ENCODE measurements around the gene ITSN1.
A peak's percentile ranks its signal among the peaks of the same experiment; 100 is the strongest.
"Not testable (repeated sequence)": the region's sequence is repeated elsewhere in the genome, so short reads cannot be mapped to it uniquely, and the experiment has no call there.

Gene ITSN1

GRCh38 chr21:33651965-33652680, 9.8 kb downstream of the ITSN1 start:
- peak; percentile 35 for DNase-seq

- no peak for DNase-seq
Measured at GRCh38 chr21:33654412-33654811, 12.1 kb downstream of the ITSN1 start.

- no peak for DNase-seq
Measured at GRCh38 chr21:33655588-33656221, 13.4 kb downstream of the ITSN1 start.

- DNase-seq: no peak
Measured at GRCh38 chr21:33657124-33657820, 15.0 kb downstream of the ITSN1 start.

GRCh38 chr21:33658919-33659567, 16.7 kb downstream of the ITSN1 start:
- no peak for DNase-seq

- DNase-seq: no peak
Measured at GRCh38 chr21:33659568-33659949, 17.3 kb downstream of the ITSN1 start.

GRCh38 chr21:33660406-33660805, 18.1 kb downstream of the ITSN1 start:
- no peak for DNase-seq

GRCh38 chr21:33661146-33661545, 18.8 kb downstream of the ITSN1 start:
- DNase-seq: no peak

GRCh38 chr21:33662046-33662445, 19.7 kb downstream of the ITSN1 start:
- DNase-seq: no peak

- DNase-seq: no peak
Measured at GRCh38 chr21:33663241-33663640, 20.9 kb downstream of the ITSN1 start.

- DNase-seq: no peak
Measured at GRCh38 chr21:33664135-33664534, 21.8 kb downstream of the ITSN1 start.

GRCh38 chr21:33666153-33666552, 23.9 kb downstream of the ITSN1 start:
- no peak for DNase-seq

GRCh38 chr21:33667636-33668035, 25.3 kb downstream of the ITSN1 start:
- DNase-seq: no peak

GRCh38 chr21:33668180-33668579, 25.9 kb downstream of the ITSN1 start:
- DNase-seq: no peak

- no peak for DNase-seq
Measured at GRCh38 chr21:33668620-33669019, 26.3 kb downstream of the ITSN1 start.

- no peak for DNase-seq
Measured at GRCh38 chr21:33670076-33670978, 28.0 kb downstream of the ITSN1 start.

GRCh38 chr21:33673473-33673872, 31.2 kb downstream of the ITSN1 start:
- DNase-seq: no peak

- no peak for DNase-seq
Measured at GRCh38 chr21:33674226-33674625, 31.9 kb downstream of the ITSN1 start.

- DNase-seq: not testable (repeated sequence)
Measured at GRCh38 chr21:33676666-33677065, 34.4 kb downstream of the ITSN1 start.

GRCh38 chr21:33677450-33677849, 35.1 kb downstream of the ITSN1 start:
- no peak for DNase-seq

- no peak for DNase-seq
Measured at GRCh38 chr21:33680870-33681269, 38.6 kb downstream of the ITSN1 start.

- DNase-seq: no peak
Measured at GRCh38 chr21:33682992-33683627, 40.8 kb downstream of the ITSN1 start.
